Gastrocnemius medialis (tissue), 4 donors: Measurements from ENCODE around the gene DTD1.

Source experiments
- POLR2A ChIP-seq, 2 donors: fragments of 450-650 bp; IDR thresholded peaks; one replicate each; pipeline ENCODE4 v1.6.1; 2017; ENCODE audit warnings: antibody characterized with exemption in 2 of 2, mild to moderate bottlenecking in 2 of 2, moderate library complexity in 2 of 2
- TF ChIP-seq, protein P1 (sequence below), 5 experiments: fragments of 450-650 bp in 3 of 5; fragments of 200-600 bp in 2 of 5; sonication (generic) in 2 of 5; IDR thresholded peaks in 4 of 5; conservative IDR thresholded peaks in 1 of 5; 1 replicate in 4 of 5; 2 replicates in 1 of 5; pipeline ENCODE4 v1.5.1; 2016 to 2019; ENCODE audit warnings: antibody characterized with exemption in 5 of 5, mild to moderate bottlenecking in 3 of 5, moderate library complexity in 3 of 5

DNA sequence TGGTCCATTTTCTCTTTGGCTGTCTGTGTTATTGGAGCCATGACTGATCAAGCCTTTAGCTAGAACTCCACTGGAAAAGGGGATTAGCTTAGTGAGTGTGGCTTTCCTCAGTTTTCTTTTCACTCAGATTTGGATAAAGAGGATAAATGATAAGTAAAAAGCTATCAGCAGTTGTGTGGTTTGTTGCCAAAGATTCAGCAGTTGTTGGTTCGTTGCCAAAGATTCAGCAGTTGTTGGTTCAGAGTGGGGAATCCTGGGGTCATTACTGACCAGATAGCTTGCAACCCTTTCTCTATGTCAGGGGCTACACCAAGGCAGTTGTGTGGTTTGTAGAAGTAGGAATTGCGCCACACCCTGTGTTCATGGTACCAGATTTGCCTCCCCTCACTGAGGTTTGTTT lies 118.1 kb downstream of the DTD1 start:
- TF ChIP-seq POLR2A (IDR thresholded peaks at IDR 0.05), result no peak
- TF ChIP-seq, protein P1, sequence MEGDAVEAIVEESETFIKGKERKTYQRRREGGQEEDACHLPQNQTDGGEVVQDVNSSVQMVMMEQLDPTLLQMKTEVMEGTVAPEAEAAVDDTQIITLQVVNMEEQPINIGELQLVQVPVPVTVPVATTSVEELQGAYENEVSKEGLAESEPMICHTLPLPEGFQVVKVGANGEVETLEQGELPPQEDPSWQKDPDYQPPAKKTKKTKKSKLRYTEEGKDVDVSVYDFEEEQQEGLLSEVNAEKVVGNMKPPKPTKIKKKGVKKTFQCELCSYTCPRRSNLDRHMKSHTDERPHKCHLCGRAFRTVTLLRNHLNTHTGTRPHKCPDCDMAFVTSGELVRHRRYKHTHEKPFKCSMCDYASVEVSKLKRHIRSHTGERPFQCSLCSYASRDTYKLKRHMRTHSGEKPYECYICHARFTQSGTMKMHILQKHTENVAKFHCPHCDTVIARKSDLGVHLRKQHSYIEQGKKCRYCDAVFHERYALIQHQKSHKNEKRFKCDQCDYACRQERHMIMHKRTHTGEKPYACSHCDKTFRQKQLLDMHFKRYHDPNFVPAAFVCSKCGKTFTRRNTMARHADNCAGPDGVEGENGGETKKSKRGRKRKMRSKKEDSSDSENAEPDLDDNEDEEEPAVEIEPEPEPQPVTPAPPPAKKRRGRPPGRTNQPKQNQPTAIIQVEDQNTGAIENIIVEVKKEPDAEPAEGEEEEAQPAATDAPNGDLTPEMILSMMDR (IDR thresholded peaks at IDR 0.05 in 4 of 5, conservative IDR thresholded peaks at IDR 0.05 in 1 of 5), result no peak
